MG63 (cell line): Measurements from ENCODE around the gene RAB5A. TPM values are rescaled to one million over a fixed set of nuclear protein-coding genes. Genes with fewer than 3 reads are reported as not detected.
"Not testable (repeated sequence)": the region's sequence is repeated elsewhere in the genome, so short reads cannot be mapped to it uniquely, and the experiment has no call there.

ENCODE experiments used
- DNase-seq: peaks from one replicate; pipeline ENCODE4 v3.0.0-alpha.2; 2020
- H3K27me3 ChIP-seq: fragments of 250-450 bp; sonication (Bioruptor Pico); 2 replicates; pipeline ENCODE4 v1.5.1; 2020; ENCODE audit warnings: mild to moderate bottlenecking, moderate library complexity
- H3K36me3 ChIP-seq: fragments of 250-450 bp; sonication (Bioruptor Pico); 2 replicates; pipeline ENCODE4 v1.5.1; 2020; ENCODE audit warnings: mild to moderate bottlenecking, moderate library complexity
- H3K4me3 ChIP-seq: fragments of 250-450 bp; sonication (Bioruptor Pico); 2 replicates; pipeline ENCODE4 v1.5.1; 2020; ENCODE audit warnings: mild to moderate bottlenecking, moderate library complexity
- H3K9me3 ChIP-seq: fragments of 250-450 bp; sonication (Bioruptor Pico); 2 replicates; pipeline ENCODE4 v1.5.1; 2020; ENCODE audit warnings: mild to moderate bottlenecking, moderate library complexity
- total RNA-seq: library from RNA; depleted of rRNA; stranded (reverse); fragments of >200 nt; shearing (Covaris generic); gene quantifications from 2 replicates; pipeline ENCODE4 v1.2.3, GENCODE V29; 2014; ENCODE audit warnings: low replicate concordance

Gene RAB5A
- total RNA-seq, 1 experiment from 2014 or later = 22.1 TPM

- Histone ChIP-seq H3K9me3 (no peaks in the 10 kb centered on the region), H3K4me3 (no peak overlapping the region), H3K36me3 (no peaks in the 10 kb centered on the region), H3K27me3 (no peaks in the 10 kb centered on the region)
- no peak for DNase-seq
These were observed 8.6 kb upstream of the RAB5A start for GRCh38 chr3:19938295-19938627.

DNA sequence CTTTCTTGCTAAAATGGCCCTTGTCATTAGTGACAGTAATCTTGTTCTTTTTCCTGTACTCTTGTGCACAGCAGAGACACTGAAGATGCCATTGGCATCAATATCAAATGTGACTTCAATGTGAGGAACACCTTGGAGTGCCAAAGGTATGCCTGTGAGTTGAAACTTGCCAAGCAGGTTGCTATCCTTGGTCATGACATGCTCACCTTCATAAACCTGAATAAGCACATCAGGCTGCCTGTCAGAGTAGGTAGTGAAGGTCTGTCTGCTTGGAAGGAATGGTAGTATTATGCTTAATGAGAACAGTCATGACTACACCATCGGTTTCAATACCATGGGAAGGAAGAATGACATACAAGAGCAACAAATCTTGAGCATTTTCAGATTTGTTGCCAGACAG, 6.3 kb upstream of the RAB5A start:
- DNase-seq = no peak
- no peaks in the 10 kb centered on the region for H3K36me3 ChIP-seq

DNA sequence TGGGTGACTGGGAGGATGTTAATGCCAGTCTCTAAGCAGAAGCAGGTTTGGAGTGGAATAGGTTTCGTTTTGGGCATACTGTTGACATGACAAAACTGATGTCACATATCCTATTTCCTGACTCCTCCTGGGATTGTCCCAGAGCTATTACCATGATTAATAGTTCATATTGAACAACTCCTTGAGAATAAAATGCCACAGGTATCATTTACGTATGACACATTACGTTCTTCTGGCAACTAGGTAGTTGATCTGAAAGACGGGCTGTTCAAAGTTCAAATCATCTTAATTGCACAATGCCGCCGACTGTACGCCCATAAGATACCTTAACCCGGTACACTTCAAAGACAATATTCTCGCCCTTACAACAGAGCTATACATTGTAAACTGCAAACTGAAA, 1.4 kb upstream of the RAB5A start:
- DNase-seq = no peak
- H3K9me3 ChIP-seq = no peaks in the 10 kb centered on the region
- no peaks in the 10 kb centered on the region for H3K27me3 ChIP-seq
- H3K36me3 ChIP-seq = peaks cover 3% of the 10 kb centered on the region; the same call in 1 of the 2 replicates
- peak overlapping the region; percentile 86 for H3K4me3 ChIP-seq

More for the DNA sequence above, 6.3 kb upstream of the RAB5A start:
- Histone ChIP-seq H3K9me3 (no peaks in the 10 kb centered on the region), H3K27me3 (no peaks in the 10 kb centered on the region), H3K4me3 (no peak overlapping the region)

- Histone ChIP-seq H3K4me3 (peak overlapping the region; percentile 86), H3K9me3 (no peaks in the 10 kb centered on the region), H3K36me3 (peaks cover 6% of the 10 kb centered on the region; the same call in 1 of the 2 replicates), H3K27me3 (no peaks in the 10 kb centered on the region)
- DNase-seq = no peak
These were observed 697 bp upstream of the RAB5A start for GRCh38 chr3:19945969-19946831.

DNA sequence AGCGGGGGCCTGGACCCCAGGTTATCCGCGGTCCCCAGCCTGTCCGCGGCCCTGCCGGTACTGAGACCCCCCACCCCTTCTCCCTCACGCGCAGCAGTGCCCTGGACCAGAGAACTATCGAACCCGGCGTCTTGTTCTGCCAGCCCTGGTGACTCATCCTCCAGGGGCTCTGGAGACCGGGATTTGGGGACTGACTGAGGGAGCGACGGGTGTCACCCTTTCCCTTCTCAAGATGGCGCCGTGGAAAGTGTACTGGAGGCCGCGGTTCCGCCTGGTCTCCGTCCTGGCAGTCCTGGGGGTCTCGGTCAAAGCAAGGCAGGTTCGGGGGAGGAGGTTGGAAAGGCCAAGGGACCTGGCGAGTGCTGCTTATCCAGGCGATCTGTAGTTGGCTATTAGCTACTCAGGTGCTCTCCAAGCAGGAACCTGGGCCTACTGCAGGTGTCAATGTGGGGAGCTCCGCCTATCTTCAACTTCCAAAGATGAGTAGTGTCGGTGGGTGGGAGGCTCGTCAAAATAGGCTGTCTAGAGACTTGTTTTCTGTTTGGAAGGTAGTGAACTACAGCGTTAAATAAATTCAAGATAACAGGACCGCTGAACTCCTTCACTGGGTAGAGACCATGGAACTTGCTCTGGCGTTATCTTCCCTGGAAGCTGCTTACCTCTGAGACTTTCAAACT, 790 bp downstream of the RAB5A start:
- peak overlapping the region; percentile 86 for H3K4me3 ChIP-seq
- peaks cover 10% of the 10 kb centered on the region; the same call in 1 of the 2 replicates for H3K36me3 ChIP-seq
- H3K9me3 ChIP-seq = no peaks in the 10 kb centered on the region
- no peaks in the 10 kb centered on the region for H3K27me3 ChIP-seq
- peak; percentile 48 for DNase-seq

GRCh38 chr3:19948226-19948591, 1.3 kb downstream of the RAB5A start:
- no peak for DNase-seq

GRCh38 chr3:19950316-19950715, 3.4 kb downstream of the RAB5A start:
- peaks cover 12% of the 10 kb centered on the region; the same call in 1 of the 2 replicates for H3K36me3 ChIP-seq
- H3K4me3 ChIP-seq = no peak overlapping the region
- no peaks in the 10 kb centered on the region for H3K9me3 ChIP-seq
- H3K27me3 ChIP-seq = no peaks in the 10 kb centered on the region
- no peak for DNase-seq

More at GRCh38 chr3:19948226-19948591, 1.3 kb downstream of the RAB5A start:
- Histone ChIP-seq H3K36me3 (peaks cover 10% of the 10 kb centered on the region; the same call in 1 of the 2 replicates), H3K4me3 (peak overlapping the region; percentile 86), H3K27me3 (no peaks in the 10 kb centered on the region), H3K9me3 (no peaks in the 10 kb centered on the region)

DNA sequence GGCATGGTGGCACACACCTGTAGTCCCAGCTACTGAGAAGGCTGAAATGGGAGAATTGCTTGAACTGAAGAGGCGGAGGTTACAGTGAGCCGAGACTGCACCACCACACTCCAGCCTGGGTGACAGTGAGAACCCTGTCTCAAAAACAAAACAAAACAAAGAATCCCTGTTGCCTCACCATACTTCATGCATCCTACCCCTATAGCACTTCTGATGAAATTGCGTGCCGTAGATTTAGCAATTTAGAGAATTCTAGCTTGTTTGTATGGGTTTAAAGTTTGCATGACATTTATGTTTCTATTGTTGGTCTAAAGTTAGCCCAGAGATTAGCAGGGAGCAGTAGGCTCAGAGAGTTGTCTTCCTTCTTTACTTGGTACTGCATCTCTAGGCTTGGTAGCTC, 7.8 kb downstream of the RAB5A start:
- Histone ChIP-seq H3K4me3 (no peak overlapping the region), H3K36me3 (peaks cover 9% of the 10 kb centered on the region; the same call in 1 of the 2 replicates), H3K9me3 (no peaks in the 10 kb centered on the region), H3K27me3 (no peaks in the 10 kb centered on the region)
- DNase-seq = no peak

DNA sequence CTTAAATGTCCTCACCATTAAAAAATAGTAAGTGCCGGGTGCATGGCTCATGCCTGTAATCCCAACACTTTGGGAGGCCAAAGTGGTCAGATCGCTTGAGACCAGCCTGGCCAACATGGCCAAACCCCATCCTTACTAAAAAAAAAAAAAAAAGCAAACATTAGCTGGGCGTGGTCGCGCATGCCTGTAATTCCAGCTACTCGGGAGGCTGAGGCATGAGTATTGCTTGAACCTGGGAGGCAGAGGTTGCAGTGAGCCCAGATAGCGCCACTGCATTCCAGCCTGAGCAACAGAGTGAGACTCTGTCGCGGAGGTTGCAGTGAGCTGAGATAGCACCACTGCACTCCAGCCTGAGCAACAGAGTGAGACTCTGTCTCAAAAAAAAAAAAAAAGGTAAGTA, 10.5 kb downstream of the RAB5A start:
- not testable (repeated sequence) for H3K36me3 ChIP-seq, H3K4me3 ChIP-seq, DNase-seq, H3K9me3 ChIP-seq, H3K27me3 ChIP-seq

DNA sequence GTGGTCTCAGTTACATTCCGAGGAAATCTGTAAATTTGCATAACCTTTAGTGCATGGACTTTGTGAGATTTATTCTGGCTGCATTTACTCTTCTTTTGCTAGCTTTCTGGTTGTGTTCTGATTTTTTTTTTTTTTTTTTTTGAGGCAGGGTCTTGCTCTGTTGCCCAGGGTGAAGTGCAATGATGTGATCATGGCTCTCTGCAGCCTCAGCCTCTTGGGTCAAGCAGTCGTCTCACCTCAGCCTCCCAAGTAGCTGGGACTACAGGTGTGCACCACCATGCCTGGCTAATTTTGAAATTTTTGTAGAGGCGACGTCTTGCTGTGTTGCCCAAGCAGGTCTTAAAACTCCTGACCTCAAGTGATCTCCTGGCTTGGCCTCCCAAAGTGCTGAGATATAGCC, 12.6 kb downstream of the RAB5A start:
- H3K9me3 ChIP-seq = no peaks in the 10 kb centered on the region
- H3K36me3 ChIP-seq = no peaks in the 10 kb centered on the region; the same call in 1 of the 2 replicates
- DNase-seq = no peak
- no peaks in the 10 kb centered on the region for H3K27me3 ChIP-seq
- no peak overlapping the region for H3K4me3 ChIP-seq

- Histone ChIP-seq H3K36me3 (no peaks in the 10 kb centered on the region; the same call in 1 of the 2 replicates), H3K4me3 (no peak overlapping the region), H3K9me3 (no peaks in the 10 kb centered on the region), H3K27me3 (no peaks in the 10 kb centered on the region)
- no peak for DNase-seq
These were observed 13.8 kb downstream of the RAB5A start for GRCh38 chr3:19960696-19961095.

DNA sequence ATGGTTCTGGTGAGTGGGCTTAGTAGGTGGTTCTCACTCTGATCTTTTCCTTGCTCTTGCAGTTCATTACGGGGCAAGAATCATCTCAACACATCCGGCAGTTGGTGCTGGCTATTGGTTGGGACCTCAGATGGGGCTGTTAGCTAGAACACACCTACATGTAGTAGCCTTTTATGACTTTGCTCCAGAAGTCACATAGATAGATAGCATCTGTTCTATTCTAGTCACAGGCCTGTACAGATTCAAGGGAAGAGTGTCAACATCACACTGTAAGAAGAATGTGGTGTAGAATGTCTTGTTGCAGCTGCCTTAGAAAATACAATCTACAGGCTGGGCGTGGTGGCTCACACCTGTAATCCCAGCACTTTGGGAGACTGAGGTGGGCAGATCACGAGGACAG, 15.1 kb downstream of the RAB5A start:
- Histone ChIP-seq H3K4me3 (no peak overlapping the region), H3K27me3 (no peaks in the 10 kb centered on the region), H3K36me3 (no peaks in the 10 kb centered on the region; the same call in 1 of the 2 replicates), H3K9me3 (no peaks in the 10 kb centered on the region)
- no peak for DNase-seq

DNA sequence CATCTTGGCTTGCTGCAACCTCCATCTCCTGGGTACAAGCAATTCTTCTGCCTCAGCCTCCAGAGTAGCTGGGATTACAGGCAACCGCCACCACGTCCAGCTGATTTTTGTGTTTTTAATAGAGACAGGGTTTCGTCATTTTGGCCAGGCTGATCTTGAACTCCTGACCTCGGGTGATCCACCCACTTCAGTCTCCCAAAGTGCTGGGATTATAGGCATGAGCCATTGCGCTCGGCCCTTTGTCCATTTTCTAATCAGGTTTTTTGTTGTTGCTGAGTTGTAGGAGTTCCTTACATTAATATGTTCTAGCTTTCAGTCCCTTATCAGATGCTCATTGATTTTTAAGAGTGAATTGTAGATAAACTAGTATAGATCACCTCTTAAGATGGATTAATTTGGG, 20.3 kb downstream of the RAB5A start:
- no peaks in the 10 kb centered on the region for H3K27me3 ChIP-seq
- no peak overlapping the region for H3K4me3 ChIP-seq
- DNase-seq = no peak
- H3K9me3 ChIP-seq = no peaks in the 10 kb centered on the region
- H3K36me3 ChIP-seq = no peaks in the 10 kb centered on the region; the same call in 1 of the 2 replicates

DNA sequence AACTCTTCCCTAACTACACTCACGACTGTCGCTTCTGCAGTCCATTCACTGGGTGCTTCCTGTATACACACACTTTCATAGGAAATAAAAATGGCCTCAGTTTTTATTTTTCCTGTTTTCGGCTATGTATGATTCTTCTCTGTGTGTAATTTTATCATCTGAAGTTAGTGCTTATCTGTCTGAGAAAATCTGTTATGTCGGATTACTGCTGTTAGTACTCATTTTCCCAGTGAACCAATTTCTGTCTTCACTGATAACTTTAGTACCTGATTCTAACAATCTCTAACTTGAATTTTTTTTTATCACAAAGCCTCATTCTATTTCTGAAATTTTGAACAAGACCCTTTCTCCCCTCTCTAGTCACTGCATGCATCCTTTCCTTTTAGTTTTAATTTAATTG, 20.9 kb downstream of the RAB5A start:
- H3K27me3 ChIP-seq = no peaks in the 10 kb centered on the region
- H3K36me3 ChIP-seq = no peaks in the 10 kb centered on the region; the same call in 1 of the 2 replicates
- DNase-seq = no peak
- H3K9me3 ChIP-seq = no peaks in the 10 kb centered on the region
- H3K4me3 ChIP-seq = no peak overlapping the region

- no peak for DNase-seq
- H3K36me3 ChIP-seq = peaks cover 2% of the 10 kb centered on the region
- no peaks in the 10 kb centered on the region for H3K9me3 ChIP-seq
- no peaks in the 10 kb centered on the region for H3K27me3 ChIP-seq
- no peak overlapping the region for H3K4me3 ChIP-seq
These were observed 23.4 kb downstream of the RAB5A start for GRCh38 chr3:19970327-19970726.

- no peak for DNase-seq
- Histone ChIP-seq H3K9me3 (no peaks in the 10 kb centered on the region), H3K36me3 (peaks cover 9% of the 10 kb centered on the region), H3K27me3 (no peaks in the 10 kb centered on the region), H3K4me3 (no peak overlapping the region)
These were observed 25.2 kb downstream of the RAB5A start for GRCh38 chr3:19972054-19972453.

DNA sequence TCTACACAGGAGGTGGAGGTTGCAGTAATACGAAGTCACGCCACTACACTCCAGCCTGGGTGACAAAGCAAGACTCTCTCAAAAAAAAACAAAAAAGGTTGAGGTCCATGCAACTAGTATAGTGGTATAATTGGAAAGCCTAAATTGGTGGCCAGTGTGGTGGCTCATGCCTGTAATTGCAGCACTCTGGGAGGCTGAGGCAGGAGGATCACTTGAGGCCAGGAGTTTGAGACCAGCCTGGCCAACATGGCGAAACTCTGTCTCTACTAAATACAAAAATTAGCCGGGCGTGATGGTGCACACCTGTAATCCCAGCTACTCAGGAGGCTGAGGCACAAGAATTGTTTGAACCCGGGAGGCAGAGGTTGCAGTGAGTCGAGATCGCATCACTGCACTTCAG, 42.0 kb downstream of the RAB5A start:
- H3K27me3 ChIP-seq, H3K4me3 ChIP-seq, H3K36me3 ChIP-seq, DNase-seq, H3K9me3 ChIP-seq: not testable (repeated sequence)

DNA sequence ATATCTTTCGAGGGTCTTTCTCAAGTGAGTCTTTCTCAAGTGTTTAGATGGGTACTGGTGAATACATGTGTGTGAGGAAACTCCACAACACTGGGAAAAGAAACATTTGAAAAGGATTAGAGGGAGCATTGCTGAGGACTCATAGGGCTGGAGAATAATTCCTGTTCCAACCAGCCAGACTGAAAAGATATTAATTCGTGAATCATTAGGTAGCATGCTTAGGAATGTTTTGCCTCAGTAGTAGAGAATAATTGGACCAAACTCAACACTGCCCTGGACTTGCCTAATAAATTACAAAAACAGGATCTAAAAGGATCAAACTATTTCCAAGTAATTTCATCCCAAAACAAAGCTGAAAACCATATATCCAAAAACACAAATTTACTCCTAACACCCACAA, 47.9 kb downstream of the RAB5A start:
- no peaks in the 10 kb centered on the region for H3K27me3 ChIP-seq
- H3K4me3 ChIP-seq = no peak overlapping the region
- H3K9me3 ChIP-seq = no peaks in the 10 kb centered on the region
- no peaks in the 10 kb centered on the region for H3K36me3 ChIP-seq
- no peak for DNase-seq
